GM23248 (cell line): ENCODE results near the gene ADGRD1.

ENCODE experiments used
- EZH2 ChIP-seq: fragments of 200-600 bp; sonication (generic); IDR thresholded peaks from 2 replicates; pipeline ENCODE4 v1.6.1; 2018; ENCODE audit warnings: antibody characterized with exemption, mild to moderate bottlenecking; ENCODE audit not compliant: insufficient read depth, poor library complexity, severe bottlenecking
- EZH2phosphoT487 ChIP-seq: fragments of 200-600 bp; sonication (generic); IDR thresholded peaks from 2 replicates; pipeline ENCODE4 v1.6.1; 2018; ENCODE audit warnings: antibody characterized with exemption, moderate library complexity, mild to moderate bottlenecking, low read depth; ENCODE audit not compliant: insufficient read depth

- TF ChIP-seq EZH2phosphoT487 (no peak), EZH2 (no peak)
Observed at GRCh38 chr12:131085125-131085815, 131.6 kb downstream of the ADGRD1 start.
